Transverse colon (tissue), 4 donors: Measurements from ENCODE around the gene C1orf226. TPM values are rescaled to one million over a fixed set of nuclear protein-coding genes. Genes with fewer than 3 reads are reported as not detected.

Experiments used
- DNase-seq: peaks from one replicate; pipeline ENCODE4 v3.0.0-alpha.2; 2019
- H3K27ac ChIP-seq, 4 donors: fragments of 200-600 bp; sonication (generic); 2 replicates each; pipeline ENCODE4 v1.5.1; 2016 to 2018; ENCODE audit warnings: inconsistent platforms in 4 of 4
- H3K27me3 ChIP-seq: fragments of 200-600 bp; sonication (generic); 2 replicates; pipeline ENCODE4 v1.5.1; 2017; ENCODE audit warnings: inconsistent platforms
- H3K36me3 ChIP-seq, 4 donors: fragments of 200-600 bp; sonication (generic); 2 replicates each; pipeline ENCODE4 v1.5.1; 2017 to 2019; ENCODE audit warnings: inconsistent platforms in 4 of 4
- H3K4me1 ChIP-seq, 4 donors: fragments of 200-600 bp; sonication (generic); 2 replicates each; pipeline ENCODE4 v1.5.1; 2017 to 2020; ENCODE audit warnings: inconsistent platforms in 4 of 4
- H3K4me3 ChIP-seq, 4 donors: fragments of 200-600 bp; sonication (generic); 1 replicate in 1 of 4; 2 replicates in 3 of 4; pipeline versions ENCODE4 v1.5.1 to v1.6.1; 2017 to 2019; ENCODE audit warnings: inconsistent platforms in 4 of 4
- H3K9me3 ChIP-seq, 2 donors: fragments of 200-600 bp; sonication (generic); 2 replicates each; pipeline ENCODE4 v1.5.1; 2017 to 2019; ENCODE audit warnings: inconsistent platforms in 2 of 2
- EP300 ChIP-seq: sonication (generic); formaldehyde crosslinking; IDR thresholded peaks from one replicate; pipeline ENCODE4 v1.6.1; 2017; ENCODE audit warnings: antibody characterized with exemption, low read depth
- POLR2A ChIP-seq: fragments of 450-650 bp; IDR thresholded peaks from one replicate; pipeline ENCODE4 v1.6.1; 2016; ENCODE audit warnings: antibody characterized with exemption, mild to moderate bottlenecking, moderate library complexity
- POLR2AphosphoS5 ChIP-seq, 3 donors: sonication (generic); formaldehyde crosslinking; IDR thresholded peaks; one replicate each; pipeline ENCODE4 v1.6.1; 2016; ENCODE audit warnings: antibody characterized with exemption in 3 of 3
- WGBS, 2 donors: methylation state at CpG; one replicate each; pipeline ENCODE4 v1.1.5; 2018; ENCODE audit warnings: low coverage in 1 of 2; 5-methylcytosine and 5-hydroxymethylcytosine counted together
- in situ Hi-C, 4 donors: fragments of 200-750 bp; cut with MboI; loops; one replicate each; pipeline versions ENCODE4 v1.15.0 to v1.15.1; 2017; ENCODE audit warnings: low sequenced_read_pairs in 3 of 4, low pct_ligation_motif_present in 1 of 4, low pct_unique_long_range_greater_than_20kb in 1 of 4
- intact Hi-C: fragments of 100-400 bp; cut with DNase I; formaldehyde crosslinking; loops from one replicate; pipeline ENCODE4 v1.15.1; 2023; ENCODE audit warnings: low total_unique reads
- total RNA-seq, 4 donors: library from RNA; depleted of rRNA; stranded (reverse); fragments of >200 nt; gene quantifications; one replicate each; pipeline ENCODE4 v1.1.0, GENCODE V29; 2016
- TF ChIP-seq, protein P1 (sequence below), 5 experiments: fragments of 200-600 bp in 3 of 5; fragments of 450-650 bp in 2 of 5; sonication (generic) in 3 of 5; IDR thresholded peaks; 1 replicate in 2 of 5; 2 replicates in 3 of 5; pipeline ENCODE4 v1.5.1; 2016 to 2017; ENCODE audit warnings: antibody characterized with exemption in 5 of 5, inconsistent platforms in 3 of 5, mild to moderate bottlenecking in 2 of 5, moderate library complexity in 1 of 5

C1orf226 gene
- total RNA-seq, 4 donors from 2014 or later = 13.1 to 20.3 (median 16.7) TPM

DNA sequence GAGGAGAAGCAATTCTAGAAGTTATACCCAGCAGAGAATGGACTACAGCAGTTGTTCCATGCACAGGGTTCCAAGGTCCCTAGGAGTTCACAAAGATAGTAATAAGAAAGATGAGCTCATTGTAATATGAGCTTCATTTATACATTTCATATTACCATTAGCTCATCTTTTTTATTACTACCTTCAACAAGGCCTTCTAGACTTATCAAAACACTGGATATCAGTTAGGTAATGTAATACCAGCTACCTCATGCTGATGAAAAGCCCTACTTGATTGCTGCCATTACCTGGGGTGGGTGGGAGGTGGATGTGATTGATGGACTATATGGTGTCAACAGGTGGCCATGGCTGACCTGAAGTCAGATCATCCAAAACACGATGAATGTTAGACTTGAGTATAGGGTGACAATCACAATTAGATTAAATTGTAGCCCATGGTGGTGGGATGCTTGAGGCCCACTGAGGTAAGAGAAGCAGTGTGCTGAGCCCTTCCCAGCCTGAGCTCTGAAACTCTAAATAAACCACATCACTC lies 39.0 kb upstream of the C1orf226 start:
- no peaks in the 10 kb centered on the region for H3K4me1 ChIP-seq
- TF ChIP-seq EP300 (no peak), POLR2AphosphoS5 (IDR thresholded peaks at IDR 0.05) (no peak), POLR2A (no peak)
- TF ChIP-seq, protein P1, sequence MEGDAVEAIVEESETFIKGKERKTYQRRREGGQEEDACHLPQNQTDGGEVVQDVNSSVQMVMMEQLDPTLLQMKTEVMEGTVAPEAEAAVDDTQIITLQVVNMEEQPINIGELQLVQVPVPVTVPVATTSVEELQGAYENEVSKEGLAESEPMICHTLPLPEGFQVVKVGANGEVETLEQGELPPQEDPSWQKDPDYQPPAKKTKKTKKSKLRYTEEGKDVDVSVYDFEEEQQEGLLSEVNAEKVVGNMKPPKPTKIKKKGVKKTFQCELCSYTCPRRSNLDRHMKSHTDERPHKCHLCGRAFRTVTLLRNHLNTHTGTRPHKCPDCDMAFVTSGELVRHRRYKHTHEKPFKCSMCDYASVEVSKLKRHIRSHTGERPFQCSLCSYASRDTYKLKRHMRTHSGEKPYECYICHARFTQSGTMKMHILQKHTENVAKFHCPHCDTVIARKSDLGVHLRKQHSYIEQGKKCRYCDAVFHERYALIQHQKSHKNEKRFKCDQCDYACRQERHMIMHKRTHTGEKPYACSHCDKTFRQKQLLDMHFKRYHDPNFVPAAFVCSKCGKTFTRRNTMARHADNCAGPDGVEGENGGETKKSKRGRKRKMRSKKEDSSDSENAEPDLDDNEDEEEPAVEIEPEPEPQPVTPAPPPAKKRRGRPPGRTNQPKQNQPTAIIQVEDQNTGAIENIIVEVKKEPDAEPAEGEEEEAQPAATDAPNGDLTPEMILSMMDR (IDR thresholded peaks at IDR 0.05) = no peak
- H3K27me3 ChIP-seq = no peaks in the 10 kb centered on the region
- no peak overlapping the region for H3K27ac ChIP-seq
- H3K9me3 ChIP-seq = no peaks in the 10 kb centered on the region
- H3K4me3 ChIP-seq = no peak overlapping the region
- 84 to 100% methylated on average over 1 of the region's 1 CpG for WGBS, 2 donors
- DNase-seq = no peak
- in situ Hi-C loops = no loop called here
- intact Hi-C loops = no loop called here
- no peaks in the 10 kb centered on the region for H3K36me3 ChIP-seq

DNA sequence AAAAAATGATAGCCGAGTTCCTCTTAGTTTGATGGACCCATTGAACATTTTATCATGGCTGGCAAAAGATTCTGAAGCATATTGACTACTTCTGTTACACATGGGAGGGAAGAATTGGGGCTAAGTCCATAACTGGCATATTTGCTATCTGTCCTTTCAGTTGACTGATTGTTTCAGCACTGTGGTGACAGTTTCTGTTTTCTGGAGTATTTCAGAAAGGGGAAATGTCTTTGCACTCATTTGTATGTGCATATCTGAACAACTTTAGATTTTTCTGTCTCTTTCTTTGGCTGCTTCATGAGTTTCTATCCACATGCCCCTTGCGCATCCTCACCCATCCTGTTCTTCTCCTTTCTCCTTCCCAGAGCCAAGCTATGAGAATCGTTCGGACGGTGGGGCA lies 38.1 kb upstream of the C1orf226 start:
- intact Hi-C loops = no loop called here
- H3K27me3 ChIP-seq = no peaks in the 10 kb centered on the region
- no peak for DNase-seq
- no peaks in the 10 kb centered on the region for H3K36me3 ChIP-seq
- no peaks in the 10 kb centered on the region for H3K9me3 ChIP-seq
- no peaks in the 10 kb centered on the region for H3K4me1 ChIP-seq
- no peak overlapping the region for H3K4me3 ChIP-seq
- no peak overlapping the region for H3K27ac ChIP-seq
- in situ Hi-C loops = no loop called here
- TF ChIP-seq POLR2A = no peak
- TF ChIP-seq, protein P1 (IDR thresholded peaks at IDR 0.05) = no peak
- TF ChIP-seq POLR2AphosphoS5 (IDR thresholded peaks at IDR 0.05) = no peak
- no peak for TF ChIP-seq EP300
- 91 to 92% methylated on average over 4 to 5 of the region's 5 CpGs for WGBS, 2 donors

DNA sequence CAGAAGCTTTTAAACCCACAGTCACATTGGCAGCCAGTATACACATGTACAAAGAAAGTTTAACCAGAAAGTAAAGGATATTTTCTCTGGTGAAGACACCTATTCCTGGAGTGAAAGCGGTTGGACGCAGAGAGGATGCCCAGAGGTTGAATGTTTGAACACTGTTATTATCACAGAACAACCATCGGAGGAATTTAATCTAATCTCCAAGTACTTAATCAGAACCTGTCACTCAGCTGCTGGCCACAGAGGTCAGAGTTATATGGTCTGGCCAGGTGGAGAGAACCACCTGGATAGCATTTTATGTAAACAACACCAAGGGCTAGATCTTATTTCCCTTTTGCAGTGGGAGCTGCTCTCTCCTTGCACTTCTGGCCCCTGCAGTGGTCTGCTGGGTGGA lies 34.2 kb upstream of the C1orf226 start:
- Histone ChIP-seq H3K27ac (no peak overlapping the region), H3K27me3 (no peaks in the 10 kb centered on the region), H3K4me1 (peaks cover 0 to 13% (median 11%) of the 10 kb centered on the region in 4 donors), H3K36me3 (no peaks in the 10 kb centered on the region), H3K4me3 (no peak overlapping the region), H3K9me3 (no peaks in the 10 kb centered on the region)
- no peak for DNase-seq
- intact Hi-C loops (no loop called here), in situ Hi-C loops (no loop called here)
- TF ChIP-seq EP300 (no peak), POLR2A (no peak), POLR2AphosphoS5 (IDR thresholded peaks at IDR 0.05) (no peak)
- TF ChIP-seq, protein P1 (IDR thresholded peaks at IDR 0.05) = no peak
- 53 to 67% methylated on average over 3 of the region's 3 CpGs for WGBS, 2 donors

DNA sequence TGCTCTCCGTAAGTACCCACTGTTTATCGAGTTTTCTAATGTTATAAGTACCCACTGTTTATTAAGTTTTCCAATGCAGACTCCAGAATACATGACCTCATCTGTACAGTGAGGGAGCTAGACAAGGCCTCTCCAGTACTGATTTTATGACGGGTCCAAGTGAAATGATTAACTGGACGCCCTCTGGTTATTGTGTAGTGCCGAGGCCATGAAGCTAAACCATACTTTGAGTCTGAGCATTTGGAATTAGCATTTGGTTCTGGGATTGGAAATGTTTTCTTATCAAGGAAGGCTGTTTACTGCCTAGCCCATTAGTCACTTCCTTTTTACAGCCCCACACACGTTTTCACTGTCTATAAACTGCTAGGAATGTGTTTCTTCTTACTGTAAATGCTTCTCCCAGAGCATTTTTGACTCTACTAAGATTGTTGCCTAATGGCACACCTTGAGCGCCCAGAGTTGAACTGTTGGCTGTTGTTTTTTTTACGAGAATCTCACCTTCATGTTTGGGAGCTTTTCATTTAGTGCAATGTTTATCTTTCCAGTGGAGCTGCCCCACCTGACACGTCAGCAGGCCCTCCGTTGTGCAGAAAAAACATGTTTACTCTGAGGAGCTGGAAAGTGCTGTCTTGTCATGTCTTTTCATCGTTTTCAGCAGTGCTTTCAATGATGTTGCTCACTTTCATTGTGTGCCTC lies 31.7 kb upstream of the C1orf226 start:
- Histone ChIP-seq H3K4me3 (no peak overlapping the region), H3K27me3 (no peaks in the 10 kb centered on the region), H3K27ac (peak overlapping the region; percentile 1 to 53 (median 31)), H3K9me3 (no peaks in the 10 kb centered on the region), H3K4me1 (peaks cover 0 to 13% (median 11%) of the 10 kb centered on the region in 4 donors), H3K36me3 (no peaks in the 10 kb centered on the region)
- intact Hi-C loops (no loop called here), in situ Hi-C loops (no loop called here)
- TF ChIP-seq POLR2A (no peak), EP300 (no peak), POLR2AphosphoS5 (IDR thresholded peaks at IDR 0.05) (no peak)
- TF ChIP-seq, protein P1 (IDR thresholded peaks at IDR 0.05) = no peak
- no peak for DNase-seq
- WGBS, 2 donors = 25 to 41% methylated on average over 7 to 11 of the region's 11 CpGs
